Kidney glomerular epithelial cell (primary cell): ENCODE results near the gene COL20A1.

Source experiments
- DNase-seq: peaks from one replicate; lab custom pipeline; 2025; lab: John Stamatoyannopoulos, UW

The COL20A1 gene

DNA sequence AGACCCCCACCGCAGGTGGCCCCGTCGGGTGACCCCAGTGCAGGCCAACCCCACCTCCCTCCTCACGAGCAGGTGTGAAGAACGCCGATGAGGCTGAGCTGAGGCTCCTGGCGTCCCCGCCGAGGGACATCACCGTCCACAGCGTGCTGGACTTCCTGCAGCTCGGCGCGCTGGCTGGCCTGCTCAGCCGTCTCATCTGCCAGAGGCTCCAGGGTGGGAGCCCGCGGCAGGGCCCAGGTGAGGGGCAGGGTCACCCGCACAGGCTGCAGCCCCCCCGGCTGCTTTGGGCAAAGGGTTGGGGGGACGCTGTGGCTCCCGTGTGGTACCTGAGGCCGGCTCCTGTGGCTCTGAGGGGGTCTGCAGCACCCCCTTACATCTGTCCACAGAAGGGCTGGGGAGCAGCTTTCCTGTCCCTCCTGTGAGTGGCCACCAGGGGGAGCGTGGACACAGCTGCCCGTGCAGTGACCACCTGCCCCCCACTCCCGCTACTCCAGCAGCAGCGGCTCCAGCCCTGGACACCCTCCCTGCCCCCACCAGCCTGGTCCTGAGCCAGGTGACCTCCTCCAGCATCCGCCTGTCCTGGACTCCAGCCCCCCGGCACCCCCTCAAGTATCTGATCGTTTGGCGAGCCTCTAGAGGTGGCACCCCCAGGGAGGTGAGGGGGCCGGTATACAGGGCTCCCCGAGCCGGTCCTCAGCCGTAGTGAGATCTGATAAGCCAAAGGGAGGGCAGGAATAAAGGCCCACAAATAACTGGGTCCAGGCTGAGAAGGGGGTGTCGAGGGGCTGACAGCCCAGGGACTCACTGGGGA, 16.5 kb downstream of the COL20A1 start:
- peak; percentile 6 for DNase-seq

DNA sequence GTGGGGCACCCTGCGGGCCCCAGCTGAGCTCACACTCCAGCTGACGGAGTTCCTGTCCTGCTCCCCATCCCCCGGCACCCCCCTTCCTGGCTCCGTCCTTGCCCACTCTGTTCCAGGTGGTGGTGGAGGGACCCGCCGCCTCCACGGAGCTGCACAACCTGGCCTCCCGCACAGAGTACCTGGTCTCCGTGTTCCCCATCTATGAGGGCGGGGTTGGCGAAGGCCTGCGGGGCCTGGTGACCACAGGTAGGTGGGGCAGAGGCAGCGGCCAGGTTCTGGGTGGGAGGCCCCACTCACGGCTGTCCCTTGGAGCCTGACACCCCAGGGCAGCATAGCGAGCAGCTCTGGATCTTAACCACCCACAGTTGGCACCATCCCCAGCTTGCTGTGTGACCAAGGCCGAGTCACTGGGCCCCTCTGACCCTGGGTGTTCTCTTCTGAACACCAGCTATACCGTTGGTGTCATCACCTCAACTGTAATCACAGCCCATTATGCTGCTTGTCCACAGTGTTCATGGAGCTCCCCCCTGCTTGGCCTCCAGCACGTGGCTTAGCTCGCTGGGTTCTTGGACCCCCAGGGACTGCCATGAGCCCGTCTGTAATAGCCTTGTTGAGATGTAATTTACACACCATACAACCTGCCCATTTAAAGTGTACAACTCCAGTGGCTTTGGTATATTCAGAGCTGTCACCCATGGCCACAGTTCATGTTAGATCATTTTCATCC, 17.4 kb downstream of the COL20A1 start:
- peak; percentile 6 for DNase-seq

DNA sequence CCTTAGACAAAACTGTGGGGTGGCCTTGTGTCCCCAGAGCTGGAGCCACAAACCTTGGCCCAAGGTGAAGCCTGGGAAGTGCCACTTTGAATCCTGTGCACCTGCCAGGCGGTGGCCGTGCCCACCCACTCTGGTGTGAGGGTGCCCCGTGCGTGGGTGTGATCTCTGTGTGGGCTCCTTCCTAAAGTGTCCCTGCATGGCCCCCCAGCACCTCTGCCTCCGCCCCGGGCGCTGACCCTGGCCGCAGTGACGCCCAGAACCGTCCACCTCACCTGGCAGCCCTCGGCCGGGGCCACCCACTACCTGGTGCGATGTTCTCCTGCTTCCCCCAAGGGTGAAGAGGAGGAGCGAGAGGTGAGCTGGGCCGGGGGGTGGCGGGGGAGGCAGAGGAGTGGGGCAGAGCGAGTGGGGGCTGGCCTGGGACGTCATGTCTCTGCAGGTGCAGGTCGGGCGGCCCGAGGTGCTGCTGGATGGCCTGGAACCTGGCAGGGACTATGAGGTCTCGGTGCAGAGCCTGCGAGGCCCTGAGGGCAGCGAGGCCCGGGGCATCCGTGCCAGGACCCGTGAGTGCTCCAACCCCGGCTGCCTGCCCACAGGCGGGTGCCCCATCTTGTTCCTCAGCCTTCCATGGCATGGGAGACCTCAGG, 18.3 kb downstream of the COL20A1 start:
- DNase-seq, result no peak

DNA sequence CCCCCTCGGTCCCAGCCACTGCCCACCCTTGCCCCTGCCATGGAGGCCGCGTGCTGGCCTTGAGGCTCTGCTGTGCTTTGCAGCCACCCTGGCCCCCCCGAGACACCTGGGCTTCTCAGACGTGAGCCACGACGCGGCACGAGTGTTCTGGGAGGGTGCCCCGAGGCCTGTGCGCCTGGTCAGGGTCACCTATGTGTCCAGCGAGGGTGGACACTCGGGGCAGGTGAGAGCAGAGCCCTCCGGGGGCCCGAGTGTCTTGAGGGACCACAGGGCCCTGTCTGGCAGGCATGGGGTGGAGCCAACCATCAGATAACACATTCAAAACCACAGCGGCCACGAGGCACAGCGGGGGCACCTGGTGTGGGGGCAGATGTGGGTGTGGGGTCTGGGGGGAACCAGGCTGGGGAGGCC, 18.9 kb downstream of the COL20A1 start:
- DNase-seq, result no peak

DNA sequence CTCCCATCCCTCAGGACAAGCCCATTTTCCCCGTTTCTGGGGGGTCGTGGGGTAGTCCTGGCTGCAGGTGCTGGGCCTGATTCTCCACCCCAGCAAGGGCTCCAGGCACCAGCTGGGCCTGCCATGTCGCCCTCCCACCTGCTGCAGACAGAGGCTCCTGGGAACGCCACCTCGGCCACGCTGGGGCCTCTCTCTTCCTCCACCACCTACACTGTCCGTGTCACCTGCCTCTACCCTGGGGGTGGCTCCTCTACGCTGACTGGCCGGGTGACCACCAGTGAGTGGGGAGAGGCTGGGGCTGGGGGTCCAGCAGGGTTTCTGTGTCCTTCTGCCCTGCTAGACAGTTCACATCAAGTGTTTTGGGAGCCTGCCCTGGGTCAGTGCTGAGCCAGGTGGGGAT, 19.3 kb downstream of the COL20A1 start:
- no peak for DNase-seq

DNA sequence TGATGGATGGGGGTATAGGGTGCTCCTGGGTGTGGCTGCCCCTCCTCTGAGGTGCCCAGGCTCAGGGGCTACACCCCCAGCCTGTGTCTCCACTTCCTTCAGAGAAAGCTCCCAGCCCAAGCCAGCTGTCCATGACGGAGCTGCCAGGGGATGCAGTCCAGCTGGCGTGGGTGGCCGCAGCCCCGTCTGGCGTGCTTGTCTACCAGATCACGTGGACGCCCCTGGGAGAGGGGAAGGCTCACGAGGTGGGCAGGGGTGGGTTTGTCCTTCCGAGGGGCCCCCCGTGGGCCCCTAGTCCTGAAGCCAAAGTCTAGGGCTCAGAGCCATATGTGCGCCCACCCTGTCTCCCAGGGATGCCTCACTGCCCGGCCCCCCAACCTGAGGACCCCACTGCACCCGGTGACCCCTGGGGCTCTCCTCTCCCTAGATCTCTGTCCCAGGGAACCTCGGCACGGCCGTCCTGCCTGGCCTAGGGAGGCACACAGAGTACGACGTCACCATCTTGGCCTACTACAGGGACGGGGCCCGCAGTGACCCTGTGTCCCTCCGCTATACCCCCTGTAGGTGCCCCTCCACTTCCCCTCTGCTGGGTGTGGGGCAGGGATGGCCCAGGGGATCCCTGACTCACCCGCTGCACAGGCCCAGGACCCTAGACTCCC, 19.8 kb downstream of the COL20A1 start:
- no peak for DNase-seq

DNA sequence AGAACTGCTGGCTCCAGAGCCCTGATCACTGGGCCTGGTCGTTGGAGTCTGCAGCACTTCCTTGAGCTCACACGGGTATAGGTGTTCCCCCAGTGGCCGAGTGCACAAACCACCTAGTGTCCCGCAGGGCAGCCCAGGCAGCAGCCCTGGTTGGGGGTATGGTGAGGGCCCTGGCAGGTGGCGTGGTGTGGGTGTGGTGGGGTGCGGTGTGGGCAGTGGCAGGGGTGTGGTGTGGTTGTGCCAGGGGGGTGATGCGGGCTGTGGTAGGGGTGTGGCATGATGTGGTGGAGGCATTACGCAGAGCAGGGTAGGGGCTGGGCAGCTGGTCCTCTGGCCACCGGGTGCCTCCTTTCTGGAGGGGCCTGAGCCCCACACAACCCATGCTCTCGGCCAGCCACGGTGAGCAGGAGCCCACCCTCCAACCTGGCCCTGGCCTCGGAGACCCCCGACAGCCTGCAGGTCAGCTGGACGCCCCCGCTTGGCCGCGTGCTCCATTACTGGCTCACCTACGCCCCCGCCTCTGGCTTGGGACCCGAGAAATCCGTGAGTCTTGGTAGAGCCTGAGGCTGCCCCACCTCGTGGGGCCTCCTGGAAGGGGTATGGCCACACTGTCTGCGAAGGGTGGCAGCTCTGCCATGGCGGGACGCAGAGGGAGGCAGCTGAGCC, 20.5 kb downstream of the COL20A1 start:
- no peak for DNase-seq

DNA sequence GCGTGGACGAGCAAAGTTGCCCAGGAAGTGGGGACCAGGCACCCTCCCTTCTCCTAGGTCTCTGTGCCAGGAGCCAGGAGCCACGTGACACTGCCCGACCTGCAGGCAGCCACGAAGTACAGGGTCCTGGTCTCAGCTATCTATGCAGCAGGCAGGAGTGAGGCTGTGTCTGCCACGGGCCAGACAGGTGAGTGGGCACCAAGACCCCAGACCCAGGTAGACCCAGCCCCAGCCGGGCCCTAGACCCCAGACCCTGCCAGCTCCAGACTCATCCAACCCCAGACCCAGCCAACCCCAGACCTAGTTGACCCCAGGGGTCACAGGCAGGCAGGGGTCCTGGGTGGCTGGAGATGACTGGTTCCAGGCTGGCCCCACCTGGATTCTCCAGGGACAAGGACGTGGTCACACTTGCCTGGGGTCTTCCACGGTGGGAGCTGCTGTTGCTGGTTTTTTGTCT, 21.1 kb downstream of the COL20A1 start:
- no peak for DNase-seq

DNA sequence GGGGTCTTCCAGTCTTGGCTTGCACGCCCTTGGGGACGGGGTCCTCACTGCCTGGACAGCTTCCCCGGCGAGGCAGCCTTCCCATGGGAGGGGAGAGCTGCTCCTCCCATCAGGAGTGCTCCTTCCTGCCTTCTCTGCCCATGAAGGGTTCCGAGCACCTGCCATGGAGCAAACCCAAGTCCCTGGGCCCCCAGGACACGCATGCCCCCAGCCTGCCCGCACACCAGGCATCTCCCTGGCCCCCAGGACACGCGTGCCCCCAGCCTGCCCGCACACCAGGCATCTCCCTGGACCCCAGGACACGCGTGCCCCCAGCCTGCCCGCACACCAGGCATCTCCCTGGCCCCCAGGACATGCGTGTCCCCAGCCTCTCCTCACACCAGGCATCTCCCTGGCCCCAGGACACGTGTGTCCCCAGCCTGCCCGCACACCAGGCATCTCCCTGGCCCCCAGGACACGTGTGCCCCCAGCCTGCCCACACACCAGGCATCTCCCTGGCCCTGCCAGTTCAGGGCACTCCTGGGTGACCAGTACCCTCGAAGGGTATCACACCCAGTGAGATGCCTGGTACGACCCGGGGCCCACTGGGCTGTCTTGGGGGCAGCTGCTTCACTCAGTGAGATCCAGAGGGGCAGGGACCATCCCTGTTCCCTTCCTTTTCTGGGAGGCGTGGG, 21.7 kb downstream of the COL20A1 start:
- DNase-seq, result no peak

DNA sequence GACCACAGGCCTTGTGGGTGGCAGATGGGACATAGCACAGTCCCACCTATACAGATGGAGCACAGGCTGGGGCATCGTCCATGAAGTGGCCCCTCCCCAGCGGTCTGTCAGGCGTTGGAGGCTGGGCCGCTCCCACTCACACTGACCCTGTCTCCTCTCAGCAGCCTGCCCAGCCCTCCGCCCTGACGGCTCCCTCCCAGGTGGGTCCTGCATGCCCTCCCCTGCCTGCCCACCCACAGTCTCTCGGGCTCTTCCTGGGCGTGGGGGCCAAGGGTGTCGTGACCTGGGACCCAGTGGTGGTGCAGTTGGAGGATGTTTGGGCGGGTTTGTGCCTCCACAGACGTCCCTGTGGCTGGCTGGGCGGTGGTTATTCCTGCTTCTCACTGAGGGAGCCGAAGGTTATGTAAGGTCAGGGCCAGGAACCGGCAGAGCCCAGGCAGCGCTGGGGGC, 22.3 kb downstream of the COL20A1 start:
- DNase-seq, result no peak

DNA sequence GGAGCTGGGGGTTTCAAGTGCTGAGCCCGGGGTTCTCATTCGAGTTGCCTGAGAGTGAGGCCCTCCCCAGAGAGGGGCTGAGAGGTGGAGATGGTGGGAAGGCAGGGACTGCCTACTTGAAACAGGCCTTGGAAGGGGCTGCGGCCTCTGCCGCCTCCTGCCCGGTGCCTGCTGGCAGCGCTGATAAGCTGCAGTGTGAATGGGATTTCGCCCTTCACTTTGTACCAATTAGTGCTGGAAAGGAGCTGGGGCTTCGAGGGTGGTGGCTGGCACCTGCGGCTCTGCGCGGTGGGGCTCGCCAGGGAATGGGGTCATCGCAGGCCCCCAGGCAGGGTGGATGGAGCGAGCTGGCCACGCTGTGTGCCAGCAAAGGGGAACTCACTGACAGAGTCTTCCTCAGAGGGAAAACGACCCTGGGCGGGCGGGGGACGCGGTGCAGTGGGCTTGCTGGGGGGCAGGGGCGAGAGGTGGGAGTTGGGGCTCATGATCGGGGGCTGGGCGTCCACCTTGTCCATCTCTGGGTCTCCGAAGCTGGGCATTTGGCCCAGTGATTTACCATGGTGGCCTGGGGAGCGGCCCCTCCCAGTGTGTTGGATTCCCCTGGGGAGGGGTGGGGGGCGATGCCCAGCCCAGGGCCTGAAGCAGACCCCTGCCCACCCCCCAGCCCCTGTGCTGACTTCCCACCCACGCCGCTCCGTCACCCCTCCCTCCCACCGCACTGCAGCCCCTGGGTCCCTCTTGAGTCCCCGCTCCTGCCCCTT, 22.9 kb downstream of the COL20A1 start:
- DNase-seq, result no peak

DNA sequence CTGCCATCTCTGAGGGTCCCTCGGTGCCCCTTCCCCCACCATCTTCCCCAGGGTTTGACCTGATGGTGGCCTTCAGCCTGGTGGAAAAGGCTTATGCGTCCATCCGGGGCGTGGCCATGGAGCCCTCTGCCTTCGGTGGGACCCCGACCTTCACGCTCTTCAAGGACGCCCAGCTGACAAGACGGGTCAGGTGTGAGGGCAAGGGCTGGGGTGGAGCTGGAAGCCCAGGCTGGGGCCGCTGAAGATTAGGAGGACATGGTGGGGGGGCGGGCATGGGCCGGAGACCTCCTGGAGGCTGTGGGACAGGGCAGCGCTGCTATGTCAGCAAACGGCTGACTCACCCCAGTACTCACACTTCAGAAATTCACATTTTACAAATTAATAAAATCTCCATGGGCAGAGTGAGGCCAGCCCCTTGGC, 23.5 kb downstream of the COL20A1 start:
- DNase-seq, result no peak

DNA sequence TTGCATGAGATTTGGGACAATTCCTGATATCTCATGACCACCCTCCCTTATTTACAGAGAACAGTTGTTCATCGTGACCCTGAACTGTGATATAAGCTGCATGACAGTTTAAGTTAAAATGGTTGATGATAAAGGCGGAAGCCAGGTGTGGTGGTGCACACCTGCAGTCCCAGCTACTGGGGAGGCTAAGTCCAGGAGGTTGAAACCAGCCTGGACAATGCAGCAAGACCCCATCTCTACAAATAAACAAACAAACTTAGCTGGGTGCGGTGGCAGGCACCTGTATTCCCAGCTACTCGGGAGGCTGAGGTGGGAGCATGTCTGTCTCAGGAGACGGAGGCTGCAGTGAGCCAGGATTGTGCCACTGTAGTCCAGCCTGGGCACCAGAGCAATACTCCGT, 24.1 kb downstream of the COL20A1 start:
- no peak for DNase-seq

DNA sequence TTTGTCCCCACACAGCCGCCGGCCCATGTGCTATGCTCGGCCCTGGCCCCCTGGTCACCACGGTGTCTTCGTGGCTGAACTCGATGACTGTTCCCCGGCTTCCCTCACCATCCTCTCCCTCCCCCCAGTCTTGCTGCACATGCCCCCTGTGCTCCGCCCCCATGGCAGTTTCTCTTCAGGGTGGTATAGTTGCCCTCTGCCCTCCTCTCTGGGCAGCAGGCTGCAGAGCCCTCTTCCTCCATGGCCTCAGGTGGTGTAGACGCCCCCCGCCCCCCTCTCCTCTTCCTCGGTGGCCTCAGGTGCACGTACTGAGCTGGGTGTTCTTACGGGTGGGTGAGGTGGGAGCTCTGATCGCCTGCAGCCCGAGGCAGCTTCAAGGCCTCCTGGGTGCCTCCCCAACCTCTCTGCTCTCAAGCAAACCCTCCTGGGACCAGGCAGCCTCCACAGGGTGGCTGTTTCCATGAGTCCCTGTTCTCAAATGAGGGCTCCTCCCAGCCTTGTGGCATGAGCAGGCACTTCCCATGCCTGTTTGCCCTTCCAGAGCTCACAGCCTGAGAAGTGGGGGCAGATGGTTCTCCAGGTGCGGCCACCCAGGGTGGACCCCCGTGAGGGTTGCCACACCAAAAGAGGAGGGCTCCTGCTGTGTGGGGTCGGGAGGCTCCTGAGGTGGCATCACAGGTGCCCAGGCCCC, 24.8 kb downstream of the COL20A1 start:
- DNase-seq, result no peak

DNA sequence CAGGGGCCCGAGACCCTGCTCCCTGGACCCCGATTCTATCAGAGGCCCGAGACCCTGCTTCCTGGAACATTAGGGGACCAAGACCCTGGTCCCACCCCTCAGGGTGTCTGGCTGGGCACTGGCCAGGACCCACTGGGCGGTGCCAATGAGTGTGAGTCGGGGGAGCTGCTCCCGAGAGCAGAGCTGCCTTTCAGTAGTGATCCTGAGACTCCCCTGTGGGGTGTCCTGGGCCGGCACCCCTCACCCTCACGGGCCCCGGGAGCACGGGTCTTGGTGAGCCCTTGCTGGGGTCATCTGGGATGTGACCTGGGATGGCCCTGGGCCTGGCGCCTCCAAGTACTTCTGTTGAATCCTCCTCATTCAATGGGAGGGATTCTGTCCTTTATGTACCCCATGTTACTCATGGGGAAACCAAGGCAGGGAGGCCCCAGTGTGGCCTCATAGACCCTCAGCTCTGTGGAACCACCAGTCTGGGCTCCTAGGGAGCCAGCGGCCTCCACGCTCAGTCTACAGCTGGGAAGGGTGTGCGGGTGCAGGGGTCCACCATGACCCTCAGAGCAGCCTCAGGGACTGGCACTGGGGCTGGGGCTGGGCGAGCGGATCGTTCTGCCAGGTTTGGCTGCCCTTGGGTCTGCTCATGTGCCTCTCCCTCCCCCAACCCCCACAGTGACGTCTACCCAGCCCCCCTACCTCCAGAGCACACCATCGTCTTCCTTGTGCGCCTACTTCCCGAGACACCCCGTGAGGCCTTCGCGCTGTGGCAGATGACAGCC, 25.6 kb downstream of the COL20A1 start:
- DNase-seq, result no peak

DNA sequence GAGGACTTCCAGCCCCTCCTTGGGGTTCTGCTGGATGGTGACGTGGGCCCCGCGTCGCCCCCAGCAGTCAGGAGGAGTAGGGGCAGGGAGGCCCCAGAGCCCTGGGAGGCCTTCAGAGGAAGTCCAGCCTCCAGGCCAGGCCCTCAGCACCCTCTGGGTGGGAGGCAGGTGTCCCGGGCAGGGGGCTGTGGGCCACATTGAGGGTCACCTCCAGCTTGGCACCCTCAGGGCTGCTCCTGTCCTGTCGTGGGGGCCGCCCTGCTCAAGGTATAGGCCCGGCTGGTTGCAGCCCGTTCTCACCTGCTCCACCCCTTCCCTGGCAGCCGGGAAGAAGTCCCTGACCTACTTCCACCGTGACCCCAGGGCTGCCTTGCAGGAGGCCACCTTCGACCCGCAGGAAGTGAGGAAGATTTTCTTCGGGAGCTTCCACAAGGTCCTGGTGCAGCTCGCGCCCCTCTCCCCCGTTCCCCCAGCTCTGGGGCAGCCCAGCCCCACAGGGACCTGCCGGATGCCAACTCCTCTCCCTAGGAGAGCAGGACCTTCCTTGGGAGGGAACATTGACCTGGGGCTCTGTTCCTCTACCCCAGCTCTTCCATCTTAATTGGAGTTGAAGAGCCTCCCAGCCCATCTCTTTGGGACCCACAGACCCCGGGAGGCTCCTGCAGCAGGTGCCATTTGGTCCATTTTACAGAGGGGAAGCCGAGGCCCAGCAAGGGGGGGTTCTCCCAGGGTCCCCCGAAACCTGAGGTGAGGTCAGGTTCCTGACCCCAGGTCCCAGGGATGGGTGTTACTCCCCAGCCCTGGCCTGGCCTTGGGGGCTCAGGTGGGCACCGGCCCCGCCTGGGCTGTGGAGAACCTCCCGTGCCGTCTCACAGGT, 26.4 kb downstream of the COL20A1 start:
- DNase-seq, result no peak

DNA sequence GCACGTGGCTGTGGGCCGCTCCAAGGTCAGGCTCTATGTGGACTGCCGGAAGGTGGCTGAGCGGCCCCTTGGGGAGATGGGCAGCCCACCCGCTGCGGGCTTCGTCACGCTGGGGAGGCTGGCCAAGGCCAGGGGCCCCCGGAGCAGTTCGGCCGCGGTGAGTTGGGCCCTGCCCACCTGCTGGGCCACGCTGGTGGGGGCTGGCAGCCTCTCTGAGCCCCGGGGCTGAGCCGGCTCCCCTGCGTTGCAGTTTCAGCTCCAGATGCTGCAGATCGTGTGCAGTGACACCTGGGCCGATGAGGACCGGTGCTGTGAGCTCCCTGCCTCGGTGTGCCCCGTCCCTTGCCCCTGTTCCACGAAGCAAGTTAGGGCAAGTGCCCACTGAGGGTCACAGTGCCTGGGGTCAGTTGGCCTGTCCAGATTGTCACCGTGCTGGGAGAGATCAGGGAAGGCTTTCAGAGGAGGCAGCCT, 27.1 kb downstream of the COL20A1 start:
- DNase-seq, result no peak

DNA sequence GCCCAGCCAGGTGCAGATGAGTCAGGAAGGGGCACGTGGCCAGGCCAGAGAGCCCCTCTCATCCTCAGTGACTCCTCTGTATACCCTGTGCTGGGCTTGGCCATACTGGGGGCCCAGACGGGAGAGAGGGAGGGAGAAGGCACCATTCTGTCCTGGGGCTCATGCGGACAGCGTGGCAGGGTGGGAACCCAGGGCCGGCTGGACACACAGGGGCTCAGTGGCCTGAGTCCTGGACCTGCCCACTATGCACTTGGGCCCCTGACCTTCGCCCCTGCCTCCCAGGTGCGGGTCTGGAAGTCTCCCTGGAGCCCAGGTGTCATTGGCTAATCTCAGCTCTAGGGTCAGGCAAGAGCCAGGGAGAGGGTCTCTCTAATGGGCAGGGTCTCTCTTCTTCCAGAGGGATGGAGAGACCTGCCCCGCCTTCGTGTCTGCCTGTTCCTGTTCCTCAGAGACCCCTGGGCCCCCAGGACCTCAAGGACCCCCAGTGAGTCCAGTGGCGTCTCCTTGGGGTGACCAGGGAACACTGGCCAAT, 27.7 kb downstream of the COL20A1 start:
- DNase-seq, result no peak
